Endothelial cell of umbilical vein (primary cell): Measurements from ENCODE around the gene SLC19A1. TPM values are rescaled to one million over a fixed set of nuclear protein-coding genes. Genes with fewer than 3 reads are reported as not detected.

Experiments
- BruUV-seq: library from RNA; stranded (reverse); fragments of 400-500 nt; replicated peaks from 2 replicates; lab custom pipeline; 2021; lab: Mats Ljungman, UMichigan
- CTCF ChIA-PET: fragments of 300-600, 350-600 bp; sonication (Branson Sonifier 250); formaldehyde crosslinking; loops from one replicate; lab custom pipeline; 2021; ENCODE audit warnings: antibody characterized with exemption, inconsistent platforms; lab: Charles Lee
- POLR2A ChIA-PET: fragments of 300-600, 350-600 bp; sonication (Branson Sonifier 250); formaldehyde crosslinking; loops from one replicate; lab custom pipeline; 2021; ENCODE audit warnings: antibody characterized with exemption, inconsistent platforms; lab: Charles Lee
- DNase-seq: peaks from one replicate; pipeline ENCODE4 v3.0.0-alpha.2; 2011; ENCODE audit warnings: low read depth, low spot score
- FAIRE-seq: peaks from 2 replicates; lab custom pipeline; 2011; peaks lifted over from hg19 to GRCh38; lab: Jason Lieb, UNC
- H2AFZ ChIP-seq: 2 replicates; pipeline ENCODE4 v1.6.0; 2012; ENCODE audit warnings: low read depth, low read length, control low read depth, inconsistent platforms
- H3K27ac ChIP-seq: 2 replicates; pipeline ENCODE4 v1.5.1; 2011; ENCODE audit warnings: low read depth, mild to moderate bottlenecking, control low read depth, low read length, moderate library complexity; ENCODE audit not compliant: insufficient read depth
- H3K27me3 ChIP-seq, 2 experiments: 2 replicates each; pipeline versions ENCODE4 v1.6.0 to v1.6.1; 2011; ENCODE audit warnings: low read length in 2 of 2, mixed read lengths in 1 of 2; ENCODE audit not compliant: control insufficient read depth in 2 of 2, insufficient read depth in 2 of 2
- H3K36me3 ChIP-seq, 2 experiments: 2 replicates in 1 of 2; 3 replicates in 1 of 2; pipeline ENCODE4 v1.5.1; 2011; ENCODE audit warnings: low read length in 2 of 2, mild to moderate bottlenecking in 1 of 2, moderate library complexity in 1 of 2; ENCODE audit not compliant: control insufficient read depth in 2 of 2, insufficient read depth in 2 of 2; ENCODE audit errors: extremely low read depth in 1 of 2
- H3K4me1 ChIP-seq: 3 replicates; pipeline ENCODE4 v1.5.1; 2011; ENCODE audit warnings: mild to moderate bottlenecking, low read length; ENCODE audit not compliant: control insufficient read depth, insufficient read depth; ENCODE audit errors: extremely low read depth
- H3K4me2 ChIP-seq: 2 replicates; pipeline ENCODE4 v1.6.1; 2011; ENCODE audit warnings: low read length, control low read depth, mixed read lengths; ENCODE audit not compliant: insufficient read depth
- H3K4me3 ChIP-seq, 3 experiments: fragments of 200-600 bp in 1 of 3; sonication (generic), shearing (Covaris generic) in 1 of 3; replicated peaks in 1 of 3; 2 replicates each; pipeline ENCODE4 v1.5.1; 2011 to 2016; ENCODE audit warnings: control low read depth in 3 of 3, low read length in 3 of 3, mild to moderate bottlenecking in 2 of 3, inconsistent platforms in 1 of 3, low read depth in 1 of 3, moderate library complexity in 1 of 3; ENCODE audit not compliant: insufficient read depth in 1 of 3
- H3K79me2 ChIP-seq: 2 replicates; pipeline ENCODE4 v1.6.0; 2012; ENCODE audit warnings: low read length, inconsistent platforms; ENCODE audit not compliant: control insufficient read depth, insufficient read depth
- H3K9ac ChIP-seq: replicated peaks from 2 replicates; pipeline ENCODE3; 2011; ENCODE audit warnings: low read length, control low read depth; ENCODE audit not compliant: insufficient read depth; ENCODE audit errors: extremely low read depth
- H3K9me1 ChIP-seq: replicated peaks from 3 replicates; pipeline ENCODE4 v1.6.0; 2011; ENCODE audit warnings: mild to moderate bottlenecking, low read length; ENCODE audit not compliant: control insufficient read depth, insufficient read depth; ENCODE audit errors: extremely low read depth
- H3K9me3 ChIP-seq: replicated peaks from 2 replicates; pipeline ENCODE4 v1.5.1; 2012; ENCODE audit warnings: low read length, inconsistent platforms; ENCODE audit not compliant: control insufficient read depth, insufficient read depth
- H4K20me1 ChIP-seq: replicated peaks from 2 replicates; pipeline ENCODE3; 2011; ENCODE audit warnings: mild to moderate bottlenecking, low read length; ENCODE audit not compliant: control insufficient read depth, insufficient read depth; ENCODE audit errors: extremely low read depth
- CTCF ChIP-seq, 2 donors: IDR thresholded peaks; 1 replicate in 1 of 2; 2 replicates in 1 of 2; pipeline ENCODE4 v1.5.1; 2011; ENCODE audit warnings: low read length in 2 of 2, mild to moderate bottlenecking in 2 of 2, moderate library complexity in 2 of 2, control low read depth in 1 of 2, inconsistent platforms in 1 of 2, low read depth in 1 of 2; ENCODE audit not compliant: insufficient read depth in 1 of 2; ENCODE audit errors: extremely low read depth in 1 of 2
- EZH2 ChIP-seq: IDR thresholded peaks from 2 replicates; pipeline ENCODE4 v1.6.1; 2012; ENCODE audit warnings: borderline replicate concordance, low read depth, mild to moderate bottlenecking, moderate library complexity, low read length, inconsistent platforms; ENCODE audit not compliant: severe bottlenecking
- FOS ChIP-seq: IDR thresholded peaks from 2 replicates; pipeline ENCODE4 v1.6.1; 2011; ENCODE audit warnings: mild to moderate bottlenecking, low read length, moderate library complexity, borderline replicate concordance; ENCODE audit not compliant: insufficient read depth
- GATA2 ChIP-seq: IDR thresholded peaks from 2 replicates; pipeline ENCODE4 v1.7.0; 2011; ENCODE audit warnings: low read depth, mild to moderate bottlenecking, moderate library complexity, mixed read lengths, low read length; ENCODE audit not compliant: insufficient read length, insufficient read depth
- JUN ChIP-seq: IDR thresholded peaks from 2 replicates; pipeline ENCODE4 v1.6.1; 2011; ENCODE audit warnings: borderline replicate concordance, low read depth; ENCODE audit not compliant: insufficient read length, insufficient read depth
- MAX ChIP-seq: IDR thresholded peaks from 2 replicates; pipeline ENCODE4 v1.6.1; 2011; ENCODE audit not compliant: insufficient read depth, insufficient read length
- MYC ChIP-seq: IDR thresholded peaks from one replicate; pipeline ENCODE4 v1.6.1; 2011; ENCODE audit warnings: mild to moderate bottlenecking, low read depth, low read length
- POLR2A ChIP-seq: IDR thresholded peaks from 2 replicates; pipeline ENCODE4 v1.6.1; 2012; ENCODE audit warnings: low read depth, mild to moderate bottlenecking, control low read depth, low read length
- POLR2AphosphoS5 ChIP-seq: IDR thresholded peaks from 2 replicates; pipeline ENCODE4 v1.6.1; 2012; ENCODE audit warnings: low read depth, mild to moderate bottlenecking, control low read depth, low read length, moderate library complexity; ENCODE audit not compliant: insufficient read depth
- dilution Hi-C: fragments of 300-500 bp; cut with MboI; formaldehyde crosslinking; loops from one replicate; pipeline ENCODE4 v1.15.0; 2019; ENCODE audit warnings: low sequenced_read_pairs; ENCODE audit not compliant: extremely low pct_ligation_motif_present
- intact Hi-C: fragments of 100-400 bp; cut with micrococcal nuclease; formaldehyde crosslinking; loops from one replicate; pipeline ENCODE4 v1.10.0; 2022
- polyA plus RNA-seq, 4 experiments: library from polyadenylated mRNA; depleted of rRNA in 3 of 4; stranded (reverse) in 3 of 4; unstranded in 1 of 4; fragments of >200 nt; gene quantifications; 2 replicates each; pipeline versions ENCODE4 v1.2.1 to v1.2.3, GENCODE V29; 2011 to 2012; ENCODE audit warnings: missing spikeins in 1 of 4
- total RNA-seq: library from RNA; stranded (reverse); gene quantifications from 2 replicates; pipeline ENCODE4 v1.2.3, GENCODE V29; 2021

The SLC19A1 gene
- total and polyA plus RNA-seq, 2 donors (not counting 3 experiments of a cell fraction or from before 2014, with no cell fraction given): 36.3 to 54.6 TPM

DNA sequence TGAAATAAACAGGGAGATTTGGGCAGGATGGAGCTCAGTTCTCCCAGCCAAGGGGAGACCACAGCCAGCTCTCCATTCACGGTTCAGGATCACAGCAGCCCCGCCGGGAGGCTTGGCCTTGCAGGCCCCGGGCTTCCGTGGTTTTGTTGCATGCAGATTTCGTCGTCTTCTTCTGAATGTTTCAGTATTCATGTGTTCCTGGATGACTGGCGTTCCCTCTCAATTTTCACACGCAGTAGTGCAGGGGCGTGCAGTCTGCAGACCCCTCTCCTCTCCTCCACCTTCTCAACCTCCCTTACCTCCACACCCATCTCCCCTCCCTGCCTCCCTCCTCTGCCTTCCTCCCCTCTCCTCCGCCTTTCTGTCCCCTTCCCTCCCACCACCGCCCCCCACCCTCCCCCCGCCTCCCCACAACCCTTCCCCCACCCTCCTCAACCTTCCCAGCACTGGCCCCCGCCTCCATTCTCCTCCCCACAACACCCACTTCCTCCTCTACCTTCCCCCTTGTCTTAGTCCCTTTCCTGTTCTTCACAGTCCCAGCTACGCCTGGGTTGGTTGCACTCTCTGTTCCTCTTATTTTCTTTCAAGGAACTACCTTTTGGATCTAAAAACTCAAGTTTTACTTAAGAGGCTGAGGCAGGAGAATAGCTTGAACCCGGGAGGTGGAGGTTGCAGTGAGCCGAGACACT, 8.4 kb upstream of the SLC19A1 start:
- Histone ChIP-seq H3K27me3 (peaks cover 0 to 1% of the 10 kb centered on the region in 2 experiments), H3K79me2 (no peaks in the 10 kb centered on the region), H3K4me2 (peak overlapping the region; percentile 47), H3K27ac (peak overlapping the region; percentile 97), H3K9me3 (no peaks in the 10 kb centered on the region), H3K4me3 (no peak overlapping the region), H4K20me1 (no peaks in the 10 kb centered on the region), H3K36me3 (no peaks in the 10 kb centered on the region), H2AFZ (peak overlapping the region; percentile 69), H3K9me1 (no peaks in the 10 kb centered on the region), H3K9ac (peak overlapping the region; percentile 86), H3K4me1 (peaks cover 24% of the 10 kb centered on the region)
- ChIA-PET CTCF (no interaction called here), POLR2A (no interaction called here)
- intact Hi-C loops: loop anchor here (2.0 kb wide), 1 partner anchor 258 kb away; no protein-coding TSS in a partner anchor
- DNase-seq: no peak
- no peak for TF ChIP-seq FOS
- no peak for TF ChIP-seq CTCF (IDR thresholded peaks at IDR 0.05; ENCODE audit: extremely low read depth in 1 of 2, insufficient read depth in 1 of 2, low read depth in 1 of 2, low read length in 2 of 2)
- no peak for TF ChIP-seq MAX
- TF ChIP-seq JUN: no peak
- no peak for TF ChIP-seq GATA2
- TF ChIP-seq POLR2A: no peak
- no peak for TF ChIP-seq POLR2AphosphoS5
- TF ChIP-seq EZH2: no peak
- TF ChIP-seq MYC: no peak
- dilution Hi-C loops: no loop called here
- FAIRE-seq: no peak
- no TSS peak for BruUV-seq
